Neural cell (in vitro differentiated cells): ENCODE results near the gene PTPN18. TPM values are rescaled to one million over a fixed set of nuclear protein-coding genes. Genes with fewer than 3 reads are reported as not detected.

Source experiments
- H2AFZ ChIP-seq: fragments of 200-600, 300-800 bp; sonication (generic), shearing (Covaris generic); 2 replicates; pipeline ENCODE4 v1.6.0; 2014; ENCODE audit warnings: low read depth, mild to moderate bottlenecking, antibody characterized with exemption, low read length, moderate library complexity
- H3F3A ChIP-seq: fragments of 200-600 bp; shearing (Covaris generic); 2 replicates; pipeline ENCODE4 v1.6.1; 2016; ENCODE audit warnings: mild to moderate bottlenecking, moderate library complexity, mixed read lengths, antibody characterized with exemption, low read length; ENCODE audit not compliant: insufficient read depth, poor library complexity, severe bottlenecking
- H3K27ac ChIP-seq: fragments of 200-600, 300-800 bp; sonication (generic), shearing (Covaris generic); 2 replicates; pipeline ENCODE4 v1.5.1; 2014; ENCODE audit warnings: mild to moderate bottlenecking, low read length, moderate library complexity
- H3K27me3 ChIP-seq: fragments of 300-800, 200-600 bp; sonication (generic), shearing (Covaris generic); 2 replicates; pipeline ENCODE4 v1.6.0; 2014; ENCODE audit warnings: mild to moderate bottlenecking, low read depth, low read length, moderate library complexity; ENCODE audit not compliant: insufficient read depth
- H3K36me3 ChIP-seq: fragments of 300-800, 200-600 bp; sonication (generic), shearing (Covaris generic); 2 replicates; pipeline ENCODE4 v1.5.1; 2014; ENCODE audit warnings: mild to moderate bottlenecking, antibody characterized with exemption, low read length, moderate library complexity; ENCODE audit not compliant: insufficient read depth
- H3K4me2 ChIP-seq: fragments of 300-800, 200-600 bp; sonication (generic), shearing (Covaris generic); 2 replicates; pipeline ENCODE4 v1.6.0; 2014; ENCODE audit warnings: mild to moderate bottlenecking, low read length
- H3K4me3 ChIP-seq: fragments of 300-800, 200-600 bp; sonication (generic), shearing (Covaris generic); 2 replicates; pipeline ENCODE4 v1.5.1; 2014; ENCODE audit warnings: mild to moderate bottlenecking, low read length, moderate library complexity
- H3K79me2 ChIP-seq: fragments of 200-600 bp; shearing (Covaris generic); replicated peaks from 2 replicates; pipeline ENCODE4 v1.6.0; 2014; ENCODE audit warnings: mild to moderate bottlenecking, low read length, moderate library complexity; ENCODE audit not compliant: insufficient read depth
- H3K9ac ChIP-seq: fragments of 300-800, 200-600 bp; sonication (generic), shearing (Covaris generic); 2 replicates; pipeline ENCODE4 v1.6.1; 2016; ENCODE audit warnings: mild to moderate bottlenecking, low read length, mixed read lengths
- H3K9me2 ChIP-seq: fragments of 200-600 bp; shearing (Covaris generic); 2 replicates; pipeline ENCODE4 v1.6.1; 2016; ENCODE audit warnings: mild to moderate bottlenecking, low read length, mixed read lengths; ENCODE audit not compliant: insufficient read depth
- H3K9me3 ChIP-seq: fragments of 200-600, 300-800 bp; sonication (generic), shearing (Covaris generic); 2 replicates; pipeline ENCODE4 v1.6.1; 2016; ENCODE audit warnings: mild to moderate bottlenecking, mixed run types, low read length, moderate library complexity, mixed read lengths
- H4K20me1 ChIP-seq: fragments of 200-600 bp; shearing (Covaris generic); 2 replicates; pipeline ENCODE4 v1.6.1; 2016; ENCODE audit warnings: mild to moderate bottlenecking, mixed run types; ENCODE audit not compliant: insufficient read depth
- CTCF ChIP-seq: fragments of 450-650 bp; IDR thresholded peaks from 2 replicates; pipeline ENCODE4 v1.5.1; 2014; ENCODE audit warnings: antibody characterized with exemption, mild to moderate bottlenecking, moderate library complexity; ENCODE audit not compliant: poor library complexity, severe bottlenecking
- EP300 ChIP-seq: fragments of 450-650 bp; conservative IDR thresholded peaks from 2 replicates; pipeline ENCODE4 v1.6.1; 2014; ENCODE audit warnings: antibody characterized with exemption, mild to moderate bottlenecking, moderate library complexity; ENCODE audit not compliant: poor library complexity, severe bottlenecking
- EZH2 ChIP-seq: fragments of 200-600, 300-800 bp; shearing (Covaris generic), sonication (generic); IDR thresholded peaks from 2 replicates; pipeline ENCODE4 v1.6.1; 2014; ENCODE audit warnings: antibody characterized with exemption, low read length, borderline replicate concordance, mild to moderate bottlenecking; ENCODE audit not compliant: insufficient read depth, poor library complexity, severe bottlenecking
- MXI1 ChIP-seq: fragments of 450-650 bp; conservative IDR thresholded peaks from 2 replicates; pipeline ENCODE4 v1.6.1; 2014; ENCODE audit warnings: antibody characterized with exemption, mild to moderate bottlenecking; ENCODE audit not compliant: poor library complexity, severe bottlenecking
- POLR2AphosphoS5 ChIP-seq: IDR thresholded peaks from 2 replicates; pipeline ENCODE4 v1.6.1; 2012
- RAD21 ChIP-seq: fragments of 450-650 bp; conservative IDR thresholded peaks from 2 replicates; pipeline ENCODE4 v1.6.1; 2014; ENCODE audit warnings: antibody characterized with exemption, mild to moderate bottlenecking, moderate library complexity
- REST ChIP-seq: IDR thresholded peaks from 2 replicates; pipeline ENCODE4 v1.6.1; 2012; ENCODE audit warnings: borderline replicate concordance
- SMC3 ChIP-seq: fragments of 450-650 bp; conservative IDR thresholded peaks from 2 replicates; pipeline ENCODE4 v1.6.1; 2014; ENCODE audit warnings: antibody characterized with exemption, mild to moderate bottlenecking, moderate library complexity; ENCODE audit not compliant: poor library complexity
- TAF1 ChIP-seq: IDR thresholded peaks from 2 replicates; pipeline ENCODE4 v1.6.1; 2012; ENCODE audit warnings: low read depth
- polyA plus RNA-seq: library from polyadenylated mRNA; depleted of rRNA; stranded (reverse); fragments of >200 nt; gene quantifications from 2 replicates; pipeline ENCODE4 v1.2.3, GENCODE V29; 2014

The PTPN18 gene
- polyA plus RNA-seq, 1 donor from 2014 or later: 13.3 TPM

- no peak for TF ChIP-seq RAD21
- no peak for TF ChIP-seq CTCF
- TF ChIP-seq SMC3: no peak
- no peak for TF ChIP-seq REST
- TF ChIP-seq TAF1: no peak
- no peak for TF ChIP-seq EZH2
- TF ChIP-seq MXI1: no peak
- H2AFZ ChIP-seq: no peak overlapping the region
- no peak overlapping the region for H3K4me2 ChIP-seq
Observed at GRCh38 chr2:130358420-130359350, 2.8 kb downstream of the PTPN18 start.

GRCh38 chr2:130359466-130359865 is 3.6 kb downstream of the PTPN18 start:
- H3K27ac ChIP-seq: no peak overlapping the region
- no peak overlapping the region for H3K4me2 ChIP-seq
- H3K27me3 ChIP-seq: no peaks in the 10 kb centered on the region
- no peak overlapping the region for H3K4me3 ChIP-seq
- no peaks in the 10 kb centered on the region for H4K20me1 ChIP-seq
- H3K9me2 ChIP-seq: no peaks in the 10 kb centered on the region
- H2AFZ ChIP-seq: no peak overlapping the region
- no peak overlapping the region for H3K9ac ChIP-seq
- TF ChIP-seq POLR2AphosphoS5: no peak
- TF ChIP-seq TAF1: no peak
- no peak for TF ChIP-seq REST
- TF ChIP-seq EP300: no peak
- no peak for TF ChIP-seq MXI1
- TF ChIP-seq SMC3: no peak
- TF ChIP-seq RAD21: no peak
- TF ChIP-seq CTCF: no peak
- TF ChIP-seq EZH2: no peak
- H3K9me3 ChIP-seq: no peaks in the 10 kb centered on the region
- H3K36me3 ChIP-seq: no peaks in the 10 kb centered on the region
- no peaks in the 10 kb centered on the region for H3K79me2 ChIP-seq
- no peaks in the 10 kb centered on the region for H3F3A ChIP-seq

More at GRCh38 chr2:130358420-130359350, 2.8 kb downstream of the PTPN18 start:
- H3K27me3 ChIP-seq: no peaks in the 10 kb centered on the region
- H3K36me3 ChIP-seq: no peaks in the 10 kb centered on the region
- H3K27ac ChIP-seq: no peak overlapping the region
- no peaks in the 10 kb centered on the region for H3K9me2 ChIP-seq
- no peaks in the 10 kb centered on the region for H3K79me2 ChIP-seq
- no peak overlapping the region for H3K4me3 ChIP-seq
- H3K9me3 ChIP-seq: no peaks in the 10 kb centered on the region
- no peak overlapping the region for H3K9ac ChIP-seq
- no peaks in the 10 kb centered on the region for H3F3A ChIP-seq
- no peaks in the 10 kb centered on the region for H4K20me1 ChIP-seq
